Measurements from ENCODE around the gene HGFAC.

Gene HGFAC

DNA sequence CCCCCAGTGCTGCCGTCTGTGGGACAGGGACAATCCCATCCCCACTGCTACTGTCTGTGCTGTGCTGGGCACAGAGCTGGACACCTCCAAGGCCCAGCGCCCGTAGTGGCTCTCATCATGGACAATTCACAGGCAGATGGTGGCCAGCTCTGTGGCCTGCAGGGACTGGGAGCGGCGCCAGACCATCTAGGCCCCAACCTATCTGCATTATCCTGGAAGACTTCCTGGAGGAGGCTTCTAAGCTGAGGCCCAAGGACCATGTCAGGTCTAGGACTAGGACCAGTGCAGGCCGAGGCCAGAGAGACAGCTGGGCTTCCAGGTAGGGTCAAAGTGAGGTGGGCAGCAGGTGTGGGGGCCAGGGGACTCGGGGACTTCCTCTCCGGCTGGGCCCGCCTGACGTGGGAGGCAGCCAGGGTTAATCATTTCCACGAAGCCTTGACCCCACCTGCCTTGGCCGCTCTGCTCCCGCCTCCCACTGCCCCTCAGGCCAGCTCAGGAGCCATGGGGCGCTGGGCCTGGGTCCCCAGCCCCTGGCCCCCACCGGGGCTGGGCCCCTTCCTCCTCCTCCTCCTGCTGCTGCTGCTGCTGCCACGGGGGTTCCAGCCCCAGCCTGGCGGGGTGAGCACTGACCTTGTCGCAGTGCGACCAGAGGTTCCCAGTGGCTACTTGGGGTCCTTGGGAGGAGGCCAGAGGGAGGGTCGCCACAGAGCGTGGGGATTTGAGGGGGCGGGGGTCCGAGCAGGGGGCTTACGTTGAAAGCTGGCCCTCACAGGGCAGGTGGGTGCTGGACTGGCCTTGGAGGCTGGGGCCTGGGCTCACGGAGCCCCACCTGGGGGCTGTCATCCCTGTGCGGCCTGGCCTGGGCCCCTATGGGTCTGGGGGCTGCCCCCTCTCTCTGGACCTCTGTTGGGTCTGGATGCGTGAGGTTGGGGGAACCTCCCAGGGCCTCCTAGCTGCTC lies at the start of gene HGFAC:
TSS of gene HGFAC (plus strand) at position 468 of the 959 bp plus-strand sequence. CDS start at position 502, 34 bp downstream.
- in situ Hi-C loops (cut with HindIII; ENCODE audit: low sequenced_read_pairs): loop anchor here (5.0 kb wide), 1 partner anchor 79 kb away; no protein-coding TSS in a partner anchor

DNA sequence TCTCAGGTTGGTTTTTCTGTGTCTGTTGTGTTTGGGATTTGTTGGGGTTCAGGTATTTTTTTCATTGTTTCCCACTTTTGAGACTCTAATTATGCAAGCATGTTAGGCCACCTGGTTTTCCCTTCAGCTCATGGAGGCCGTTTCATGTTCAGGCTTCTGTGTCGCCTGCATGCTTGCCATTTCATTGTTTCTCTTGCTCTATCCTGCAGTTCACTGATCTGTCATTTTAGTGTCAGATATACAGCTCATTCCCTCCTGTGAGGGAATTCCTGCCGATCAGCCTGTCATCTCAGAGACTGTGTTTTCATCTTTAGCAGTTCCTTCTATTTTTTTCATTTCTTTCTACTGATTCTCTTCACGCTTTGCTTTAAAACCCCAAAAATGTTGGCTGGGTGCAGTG lies 49.4 kb upstream of the HGFAC start:
- in situ Hi-C loops (cut with HindIII; ENCODE audit: low sequenced_read_pairs): no loop called here

GRCh38 chr4:3393171-3393570 lies 48.6 kb upstream of the HGFAC start:
- in situ Hi-C loops (cut with HindIII; ENCODE audit: low sequenced_read_pairs): no loop called here

GRCh38 chr4:3396600-3396999 lies 45.2 kb upstream of the HGFAC start:
- in situ Hi-C loops (cut with HindIII; ENCODE audit: low sequenced_read_pairs): no loop called here

DNA sequence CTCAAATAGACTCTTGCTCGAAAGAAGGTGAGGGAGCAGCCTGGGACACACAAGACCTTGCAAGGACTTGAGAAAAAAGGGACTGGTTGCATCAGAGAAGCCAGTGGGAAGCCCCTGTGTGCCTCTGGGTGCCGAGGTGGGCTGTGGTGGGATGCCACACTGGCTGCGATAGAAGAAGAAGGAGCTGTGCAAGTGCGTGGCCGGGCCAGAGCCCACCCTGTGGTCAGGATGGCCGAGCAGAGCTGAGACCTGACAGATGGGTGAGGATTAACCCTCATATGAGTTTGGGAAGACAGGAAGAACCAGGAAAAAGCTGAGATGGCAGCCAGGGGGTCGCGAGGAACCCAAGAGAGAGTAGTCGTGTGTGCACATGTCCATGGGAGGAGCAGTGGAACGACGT lies 44.6 kb upstream of the HGFAC start:
- in situ Hi-C loops (cut with HindIII; ENCODE audit: low sequenced_read_pairs): no loop called here

DNA sequence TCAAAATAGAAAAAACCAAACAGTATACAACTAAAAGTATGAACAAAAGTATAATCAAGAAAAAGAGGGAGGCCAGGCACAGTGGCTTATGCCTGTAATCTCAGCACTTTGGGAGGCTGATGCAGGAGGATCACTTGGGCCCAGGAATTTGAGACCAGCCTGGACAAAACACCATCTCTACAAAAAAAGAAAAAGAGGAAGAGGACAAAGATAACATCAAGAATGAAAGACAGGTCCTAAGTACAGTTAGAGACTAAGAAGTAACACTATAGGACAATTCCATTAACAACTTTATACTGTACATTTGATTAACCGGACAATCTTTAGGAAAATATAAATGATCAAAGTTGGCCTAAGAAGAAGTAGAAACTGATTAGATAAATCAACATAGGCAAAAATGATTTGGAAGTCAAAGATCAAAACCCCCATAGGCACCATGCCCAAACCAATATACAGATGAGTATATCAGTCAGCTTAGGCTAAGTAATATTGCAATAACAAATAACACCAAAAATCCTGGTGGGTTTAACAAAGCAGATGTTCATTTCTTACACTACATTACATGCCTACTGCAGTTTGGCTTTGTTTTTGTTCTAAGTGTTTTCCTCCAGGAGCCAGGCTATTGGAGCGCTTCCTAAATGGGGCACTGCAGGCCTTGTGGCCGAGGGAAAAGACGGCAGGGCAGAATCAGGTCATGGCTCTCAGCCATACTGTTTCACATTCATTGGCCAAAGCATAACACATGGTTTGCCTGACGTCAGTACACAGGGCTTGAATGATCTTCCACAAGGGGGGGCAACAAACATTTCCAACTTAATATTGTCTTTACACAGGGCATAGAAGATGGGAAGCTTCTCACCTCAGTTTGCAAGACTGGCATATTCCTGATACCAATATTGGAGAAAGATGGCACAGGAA lies 42.2 kb upstream of the HGFAC start:
- in situ Hi-C loops (cut with HindIII; ENCODE audit: low sequenced_read_pairs): no loop called here

DNA sequence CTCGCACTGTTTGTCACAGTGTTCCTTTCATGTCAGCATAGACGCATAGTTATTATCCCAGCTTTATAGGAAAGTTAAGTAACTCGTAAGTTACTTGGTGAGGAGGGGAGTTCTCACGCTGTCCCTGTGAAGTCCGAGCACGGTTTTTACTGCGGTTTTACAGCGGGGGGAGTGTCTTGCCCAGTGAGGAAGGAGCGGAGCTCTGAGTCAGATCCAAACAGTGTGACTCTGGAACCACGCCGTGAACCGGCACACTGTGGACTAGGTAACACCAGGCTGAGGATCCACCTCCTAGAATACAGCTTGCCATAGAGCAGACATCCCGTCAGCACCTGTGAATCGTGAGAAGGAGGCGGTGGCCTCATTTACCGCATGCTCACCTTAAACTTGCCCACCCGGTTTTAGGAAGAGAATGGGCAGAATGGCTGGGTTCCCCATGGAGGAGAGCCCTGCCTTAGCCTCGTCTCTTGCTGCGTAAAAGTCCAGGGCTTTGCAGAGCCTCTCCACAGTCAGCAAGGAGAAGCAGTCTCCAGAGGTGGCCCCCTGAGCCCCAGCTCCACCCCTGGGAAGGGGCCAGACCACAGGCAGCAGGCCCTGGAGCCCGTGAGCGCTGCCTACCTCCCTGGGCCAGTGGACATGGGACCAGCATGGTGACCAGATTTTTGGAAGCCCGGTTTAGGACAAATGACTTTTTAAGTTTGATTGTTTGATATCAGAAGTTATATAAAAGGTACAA lies 40.2 kb upstream of the HGFAC start:
- in situ Hi-C loops (cut with HindIII; ENCODE audit: low sequenced_read_pairs): no loop called here

GRCh38 chr4:3402491-3403347 lies 39.0 kb upstream of the HGFAC start:
- in situ Hi-C loops (cut with HindIII; ENCODE audit: low sequenced_read_pairs): no loop called here

DNA sequence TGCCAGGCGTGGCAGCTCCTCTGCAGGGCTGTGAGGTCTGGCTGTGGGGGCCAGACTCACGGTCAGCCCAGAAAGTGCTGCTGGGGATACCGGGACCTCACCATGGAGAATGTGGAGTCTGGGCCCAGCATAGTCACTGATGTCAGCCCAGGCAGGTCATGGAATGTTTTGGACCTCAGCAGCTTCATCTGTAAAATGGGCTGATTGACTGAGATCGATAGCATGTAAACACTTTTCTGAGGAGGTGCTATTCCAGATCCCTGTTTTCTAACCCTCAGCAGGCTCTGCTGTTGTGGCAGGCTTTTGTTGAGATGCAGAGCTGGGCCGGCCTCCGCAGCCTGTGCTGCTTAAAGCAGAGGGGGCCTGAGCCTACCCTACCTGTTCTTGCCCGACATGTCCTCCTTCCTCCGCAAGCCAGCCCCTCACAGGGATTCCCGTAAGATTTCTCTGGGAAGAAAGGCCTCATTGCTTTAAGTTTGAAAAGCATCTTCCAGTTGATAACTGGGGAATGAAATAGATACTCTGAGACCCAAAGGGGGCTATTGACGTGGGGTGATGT lies 38.3 kb upstream of the HGFAC start:
- in situ Hi-C loops (cut with HindIII; ENCODE audit: low sequenced_read_pairs): no loop called here

- in situ Hi-C loops (cut with HindIII; ENCODE audit: low sequenced_read_pairs): no loop called here
Observed at GRCh38 chr4:3404546-3404945, 37.2 kb upstream of the HGFAC start.

GRCh38 chr4:3405176-3405575 lies 36.6 kb upstream of the HGFAC start:
- in situ Hi-C loops (cut with HindIII; ENCODE audit: low sequenced_read_pairs): loop anchor here (5.0 kb wide), 1 partner anchor 38 kb away; no protein-coding TSS in a partner anchor

- in situ Hi-C loops (cut with HindIII; ENCODE audit: low sequenced_read_pairs): loop anchor here (5.0 kb wide), 1 partner anchor 39 kb away; no protein-coding TSS in a partner anchor
Observed at GRCh38 chr4:3406021-3406420, 35.7 kb upstream of the HGFAC start.

DNA sequence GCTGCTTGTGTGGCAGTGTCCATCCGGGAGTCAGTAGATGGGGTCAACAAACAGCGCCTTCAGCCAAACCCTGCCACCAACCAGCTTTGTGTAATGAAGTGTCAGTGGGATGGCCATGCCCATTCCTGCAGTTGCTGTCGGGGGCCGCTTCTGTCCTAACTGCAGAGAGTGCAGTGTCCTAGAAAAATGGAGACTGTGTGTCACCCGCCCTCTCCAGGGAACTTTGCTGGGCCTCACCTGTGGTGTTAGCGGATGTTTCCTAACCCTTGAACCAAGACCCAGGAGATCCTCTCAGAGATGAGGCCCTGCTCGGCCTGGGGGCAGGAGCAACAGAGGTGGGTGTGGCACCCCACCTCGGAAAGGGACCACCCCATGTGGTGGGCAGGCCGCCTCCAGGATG lies 35.3 kb upstream of the HGFAC start:
- in situ Hi-C loops (cut with HindIII; ENCODE audit: low sequenced_read_pairs): loop anchor here (5.0 kb wide), 1 partner anchor 39 kb away; no protein-coding TSS in a partner anchor

- in situ Hi-C loops (cut with HindIII; ENCODE audit: low sequenced_read_pairs): loop anchor here (5.0 kb wide), 1 partner anchor 40 kb away; no protein-coding TSS in a partner anchor
Observed at GRCh38 chr4:3407171-3407771, 34.5 kb upstream of the HGFAC start.

DNA sequence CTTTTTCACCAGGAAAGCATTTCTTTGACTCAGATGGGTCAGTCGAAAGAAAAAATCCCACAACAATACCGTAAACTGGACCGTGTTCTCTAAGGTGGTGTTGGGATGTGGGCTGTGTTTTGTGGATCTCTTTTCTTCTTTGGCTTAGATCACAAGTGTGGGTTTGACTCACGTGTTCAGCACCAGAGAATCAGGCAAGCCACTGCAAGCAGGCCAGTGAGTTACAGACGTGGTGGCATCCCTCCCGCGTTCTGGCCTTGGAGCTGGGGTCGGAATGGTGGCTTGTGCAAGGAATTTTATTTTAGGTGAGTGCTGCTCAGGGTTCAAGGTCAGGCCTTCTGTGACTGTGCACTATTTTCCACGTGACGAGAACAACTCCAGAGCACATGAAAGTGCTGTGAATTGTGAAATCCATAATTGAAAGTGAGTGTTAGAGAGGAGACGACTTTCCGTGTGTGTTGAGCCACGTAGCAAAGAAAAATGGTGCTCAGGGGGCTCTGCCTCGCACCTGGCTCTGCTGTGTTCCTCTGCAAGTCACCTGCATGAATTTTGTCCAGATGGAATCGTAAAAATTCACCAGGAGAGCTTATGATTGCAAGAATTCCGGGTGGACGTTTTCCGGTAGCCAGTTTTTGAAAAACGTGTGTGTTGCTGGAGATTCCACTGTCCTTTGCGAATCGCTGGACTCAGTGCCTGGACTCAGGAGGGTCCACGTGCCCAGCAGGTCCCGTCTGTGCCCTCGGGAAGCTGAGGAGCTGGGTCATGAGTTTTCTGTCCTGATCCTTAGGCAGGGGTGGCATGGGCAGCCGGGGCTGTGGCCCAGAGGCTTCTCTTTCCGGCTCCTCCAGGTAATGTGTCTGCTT lies 33.6 kb upstream of the HGFAC start:
- in situ Hi-C loops (cut with HindIII; ENCODE audit: low sequenced_read_pairs): loop anchor here (5.0 kb wide), 1 partner anchor 41 kb away; no protein-coding TSS in a partner anchor

DNA sequence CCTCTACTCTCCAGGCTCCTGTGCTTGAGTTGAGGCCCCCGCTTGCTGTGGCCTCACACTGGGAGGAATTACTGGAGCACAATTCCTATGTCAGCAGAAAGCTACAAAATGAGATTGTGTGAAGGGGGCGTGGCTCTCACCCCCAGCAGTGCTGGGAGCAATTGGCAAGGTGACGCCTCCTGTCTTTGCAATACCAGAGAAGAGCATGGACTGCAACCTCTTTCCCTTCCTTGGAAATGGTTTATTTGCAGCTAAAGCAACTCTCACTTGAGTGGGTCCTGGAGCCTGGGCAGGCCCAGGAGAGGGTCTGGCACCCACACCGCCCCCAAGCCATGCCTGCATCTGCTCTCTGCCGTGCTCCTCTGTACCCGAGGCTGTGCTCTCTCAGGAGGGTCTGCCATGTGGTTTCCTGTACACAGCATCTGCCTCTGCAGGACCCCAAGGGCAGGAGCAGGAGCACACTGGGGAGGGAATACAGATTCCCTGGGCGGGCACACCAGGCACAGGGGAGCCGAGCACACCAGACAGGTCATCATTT lies 32.9 kb upstream of the HGFAC start:
- in situ Hi-C loops (cut with HindIII; ENCODE audit: low sequenced_read_pairs): loop anchor here (5.0 kb wide), 1 partner anchor 42 kb away; no protein-coding TSS in a partner anchor

DNA sequence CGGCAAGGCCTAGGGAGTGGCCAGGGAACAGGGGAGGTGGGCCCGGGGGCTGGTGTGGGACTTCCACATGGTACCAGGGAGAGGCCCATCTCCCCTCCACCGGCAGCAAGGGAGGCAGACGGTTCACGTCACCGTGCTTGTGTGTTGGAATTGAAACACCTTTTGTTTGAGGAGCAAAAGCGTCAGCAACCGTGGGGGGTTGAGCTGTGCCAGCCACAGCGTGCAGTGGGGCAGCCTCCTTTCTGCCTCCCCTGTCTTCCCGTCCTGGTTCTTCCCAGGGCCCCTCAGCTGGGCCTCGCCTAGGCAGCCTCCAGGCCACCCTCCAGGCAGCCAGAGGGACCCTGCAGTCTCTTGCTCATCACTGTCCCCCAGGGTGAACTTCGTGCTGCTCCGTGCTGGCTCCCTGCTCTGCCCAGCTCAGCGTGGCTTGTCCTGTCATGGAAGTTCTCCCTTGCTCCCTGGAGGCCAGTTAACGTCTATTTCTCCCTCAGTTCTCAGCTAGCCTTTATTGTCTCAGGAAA lies 32.1 kb upstream of the HGFAC start:
- in situ Hi-C loops (cut with HindIII; ENCODE audit: low sequenced_read_pairs): loop anchor here (5.0 kb wide), 1 partner anchor 42 kb away; no protein-coding TSS in a partner anchor

All from endothelial cell of hepatic sinusoid (primary cell).